HL-60/S4 treated with phorbol 12-myristate 13-acetate at 8.2 ng/mL for 4 days and 3 days (cell line): Measurements from ENCODE around the gene TARBP2.
"Not testable (repeated sequence)": the region's sequence is repeated elsewhere in the genome, so short reads cannot be mapped to it uniquely, and the experiment has no call there.

Source experiments
- in situ Hi-C: fragments of 300-500 bp; cut with MboI; formaldehyde crosslinking; loops from 2 replicates; pipeline ENCODE4 v1.15.0; 2022; ENCODE audit warnings: low sequenced_read_pairs

The TARBP2 gene

GRCh38 chr12:53508534-53509170 is 7.6 kb downstream of the TARBP2 start:
- in situ Hi-C loops: no loop called here

DNA sequence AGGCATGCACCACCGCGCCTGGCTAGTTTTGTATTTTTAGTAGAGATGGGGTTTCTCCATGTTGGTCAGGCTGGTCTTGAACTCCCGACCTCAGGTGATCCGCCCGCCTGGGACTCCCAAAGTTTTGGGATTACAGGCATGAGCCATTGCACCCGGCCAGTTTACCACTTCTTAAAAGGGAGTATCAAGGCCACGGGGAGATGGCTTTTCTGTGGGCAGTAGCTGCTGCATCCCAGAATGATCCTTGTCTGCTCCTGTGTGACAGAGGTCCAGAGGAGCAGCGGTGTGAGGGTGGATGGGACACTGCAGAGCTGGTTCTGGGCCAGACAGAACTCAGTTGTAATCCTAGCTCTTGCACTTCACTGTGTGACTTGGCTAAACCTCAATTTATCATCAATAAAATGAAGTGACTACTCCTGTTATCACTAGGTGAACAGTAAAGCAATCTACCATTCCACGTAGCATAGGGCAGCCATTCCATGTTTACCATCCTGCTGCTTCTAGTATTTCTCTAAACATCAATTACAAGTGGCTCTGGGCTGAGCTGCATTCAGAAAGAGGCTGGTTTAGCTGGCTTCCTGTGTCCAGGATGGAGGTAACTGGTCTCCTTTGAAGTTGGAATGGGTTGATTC is 9.2 kb downstream of the TARBP2 start:
- in situ Hi-C loops: no loop called here

GRCh38 chr12:53513712-53514410 is 12.8 kb downstream of the TARBP2 start:
- in situ Hi-C loops: no loop called here

DNA sequence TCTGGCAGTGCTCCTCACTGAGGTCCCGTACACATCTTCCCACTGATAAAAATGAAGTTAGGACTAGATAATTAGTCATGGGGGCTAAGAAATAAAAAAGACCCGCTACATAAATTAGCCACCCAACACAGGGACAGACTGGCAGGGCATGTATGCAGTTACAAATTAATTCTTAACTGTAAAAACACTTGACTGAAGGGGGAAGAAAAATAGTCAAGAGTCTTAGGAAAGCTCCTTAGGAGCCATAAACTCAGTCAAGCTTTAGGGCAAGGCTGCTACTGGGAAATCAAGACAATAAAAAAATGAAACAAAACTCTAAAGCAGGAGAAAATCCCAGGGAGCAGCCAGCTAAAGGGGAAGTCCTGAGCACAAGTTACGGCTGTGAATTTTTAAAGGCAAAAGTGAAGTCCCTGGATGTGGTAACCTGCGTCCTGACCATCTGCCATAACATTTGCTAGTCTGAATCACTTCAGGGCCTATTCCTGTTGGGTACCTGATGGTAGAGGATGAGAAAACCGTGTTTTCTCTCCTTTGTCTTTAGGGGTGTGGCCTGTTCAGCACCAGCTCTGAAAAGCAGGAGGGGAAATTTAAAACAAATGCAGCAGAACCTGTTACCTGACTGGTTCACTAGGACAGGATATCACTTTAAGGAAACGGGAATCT is 13.7 kb downstream of the TARBP2 start:
- in situ Hi-C loops: no loop called here

- in situ Hi-C loops: no loop called here
These were observed 14.2 kb downstream of the TARBP2 start for GRCh38 chr12:53515291-53515680.

GRCh38 chr12:53516758-53517455 is 15.8 kb downstream of the TARBP2 start:
- in situ Hi-C loops: no loop called here

- in situ Hi-C loops: no loop called here
These were observed 17.3 kb downstream of the TARBP2 start for GRCh38 chr12:53518381-53518780.

DNA sequence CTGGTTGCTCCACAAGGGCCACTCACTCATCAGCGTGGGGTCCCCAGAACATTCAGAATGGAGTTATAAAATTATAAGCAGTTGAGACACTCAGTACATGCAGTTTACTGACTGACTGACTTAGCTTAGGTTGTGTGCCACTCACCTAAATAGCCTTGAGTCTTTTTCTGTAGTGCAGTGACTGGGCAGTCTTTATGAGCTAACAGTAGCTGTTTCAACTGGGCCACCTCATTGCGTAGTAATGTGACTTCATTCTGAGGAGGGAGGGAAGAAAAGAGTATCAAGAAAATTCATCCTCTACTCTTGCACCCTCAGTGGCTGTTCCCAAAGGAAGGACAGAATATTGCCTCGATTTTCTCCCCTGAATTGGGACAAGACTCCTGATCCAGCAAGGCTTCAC is 22.0 kb downstream of the TARBP2 start:
- in situ Hi-C loops: no loop called here

- in situ Hi-C loops: no loop called here
These were observed 23.4 kb downstream of the TARBP2 start for GRCh38 chr12:53524476-53524875.

- in situ Hi-C loops: no loop called here
These were observed 29.0 kb downstream of the TARBP2 start for GRCh38 chr12:53530061-53530460.

DNA sequence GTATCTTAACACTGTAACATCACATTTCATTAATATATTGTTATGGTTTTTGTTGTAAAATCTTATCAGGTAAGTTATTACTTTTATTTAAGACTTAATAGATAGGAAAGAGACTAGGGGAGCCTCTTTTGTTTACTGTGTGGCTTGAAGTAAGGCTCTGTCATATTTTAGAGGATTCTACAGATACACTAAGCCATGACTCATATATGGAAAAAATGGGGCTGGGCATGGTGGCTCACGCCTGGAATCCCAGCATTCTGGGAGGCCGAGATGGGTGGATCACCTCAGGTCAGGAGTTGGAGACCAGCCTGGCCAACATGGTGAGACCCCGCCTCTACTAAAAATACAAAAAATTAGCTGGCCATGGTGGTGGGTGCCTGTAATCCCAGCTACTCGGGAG is 29.8 kb downstream of the TARBP2 start:
- in situ Hi-C loops: no loop called here

- in situ Hi-C loops: no loop called here
These were observed 30.9 kb downstream of the TARBP2 start for GRCh38 chr12:53532021-53532420.

GRCh38 chr12:53532524-53533445 is 31.7 kb downstream of the TARBP2 start:
- in situ Hi-C loops: no loop called here

DNA sequence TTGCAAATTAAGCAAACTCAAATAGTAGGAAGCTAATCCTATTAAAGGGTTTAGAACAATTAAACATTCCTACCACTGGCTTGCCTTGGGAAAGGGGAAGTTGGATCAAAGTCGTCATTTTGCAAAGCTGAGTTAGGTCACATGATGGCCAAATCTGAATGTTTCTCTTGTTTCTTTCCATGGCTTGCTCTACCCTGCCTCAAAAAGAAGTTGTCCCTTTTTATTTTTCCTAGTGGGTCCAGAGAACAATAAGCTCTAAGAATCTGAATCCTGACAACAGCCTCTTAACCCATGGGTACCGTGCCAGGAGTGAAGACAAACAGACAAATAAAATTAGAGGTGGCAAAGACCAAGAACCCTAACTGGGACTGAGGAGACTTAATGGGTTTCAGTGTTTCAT is 32.4 kb downstream of the TARBP2 start:
- in situ Hi-C loops: no loop called here

DNA sequence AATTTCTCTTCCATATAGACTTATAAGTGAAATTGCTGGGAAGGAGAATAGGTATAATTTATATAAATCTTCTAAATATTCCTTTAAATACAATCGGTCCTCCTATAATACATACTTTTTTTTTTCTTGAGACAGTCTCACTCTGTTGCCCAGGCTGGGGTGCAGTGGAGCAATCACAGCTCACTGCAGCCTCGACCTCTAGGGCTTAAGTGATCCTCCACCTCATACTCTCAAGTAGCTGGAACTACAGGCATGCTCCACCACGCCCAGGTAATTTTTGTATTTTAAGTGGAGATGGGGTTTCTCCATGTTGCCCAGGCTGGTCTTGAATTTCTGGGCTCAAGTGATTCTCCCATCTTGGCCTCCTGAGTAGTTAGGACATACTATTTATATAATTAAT is 35.9 kb downstream of the TARBP2 start:
- in situ Hi-C loops: no loop called here

GRCh38 chr12:53538209-53538689 is 37.2 kb downstream of the TARBP2 start:
- in situ Hi-C loops: no loop called here

GRCh38 chr12:53539526-53539925 is 38.4 kb downstream of the TARBP2 start:
- in situ Hi-C loops: no loop called here

GRCh38 chr12:53543539-53543938 is 42.5 kb downstream of the TARBP2 start:
- in situ Hi-C loops: loop anchor here (10.0 kb wide), 1 partner anchor 131 kb away; the partner anchor contains the start of gene ATP5MC2

GRCh38 chr12:53548354-53548753 is 47.3 kb downstream of the TARBP2 start:
- in situ Hi-C loops: loop anchor here (10.0 kb wide), 1 partner anchor 126 kb away; the partner anchor contains the start of gene ATP5MC2

DNA sequence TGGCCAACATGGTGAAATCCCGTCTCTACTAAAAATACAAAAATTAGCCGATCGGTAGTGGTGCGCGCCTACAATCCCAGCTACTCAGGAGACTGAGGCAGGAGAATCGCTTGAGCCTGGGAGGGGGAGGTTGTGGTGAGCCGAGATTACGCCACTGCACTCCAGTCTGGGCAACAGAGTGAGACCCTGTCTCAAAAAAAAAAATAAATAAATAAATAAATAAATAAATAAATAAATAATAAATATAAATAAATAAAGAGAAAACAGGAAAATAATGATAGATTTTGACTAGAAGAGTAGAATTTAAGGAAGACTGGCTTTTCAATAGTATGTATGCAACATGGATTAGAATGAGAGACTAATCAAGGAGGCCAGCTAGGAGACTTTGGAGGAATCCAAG is 49.0 kb downstream of the TARBP2 start:
- in situ Hi-C loops: not testable (repeated sequence)
